ENCODE measurements around the gene OR2A5. TPM values are rescaled to one million over a fixed set of nuclear protein-coding genes. Genes with fewer than 3 reads are reported as not detected.

The OR2A5 gene
- total and polyA plus RNA-seq, 2 of the 8 experiments (the other 6 are each of a cell fraction or from before 2014, with no cell fraction given), result not detected

DNA sequence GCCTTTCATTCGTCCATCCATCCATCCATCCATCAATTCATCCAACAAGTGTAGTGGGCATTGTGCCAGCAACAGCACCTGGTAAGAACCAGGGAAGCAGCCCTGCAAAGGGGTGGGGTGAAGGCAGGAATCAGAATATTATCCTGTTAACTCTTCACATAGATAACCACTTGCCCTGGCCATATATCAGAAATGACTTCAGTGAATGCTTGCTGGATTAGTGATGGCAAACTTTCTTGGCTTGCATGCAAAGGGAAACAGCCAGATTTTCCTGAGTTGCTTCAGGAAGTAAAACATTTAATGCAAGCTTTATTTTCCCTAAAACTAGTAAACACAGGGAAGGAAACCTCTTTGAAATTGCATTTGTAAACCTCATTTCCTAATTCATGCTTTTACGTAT, 743 bp downstream of the OR2A5 start:
- Histone ChIP-seq H3K23ac (ENCODE audit: insufficient read length) (no peak overlapping the region), H2BK5ac (ENCODE audit: low read depth, low read length) (no peak overlapping the region), H3K56ac (replicated peaks; ENCODE audit: insufficient read length, low read depth, low read length) (no peak overlapping the region), H3K4me3 (ENCODE audit: extremely low read depth in 1 of 4, insufficient read depth in 2 of 4, low read depth in 3 of 4, low read length in 4 of 4) (no peak overlapping the region), H3K27ac (ENCODE audit: low read depth, low read length) (no peak overlapping the region), H3K9ac (replicated peaks in 1 of 4; ENCODE audit: extremely low read depth in 1 of 4, low read depth in 3 of 4, low read length in 3 of 4) (no peak overlapping the region), H4K5ac (ENCODE audit: insufficient read length, low read depth, low read length) (no peak overlapping the region), H4K20me1 (replicated peaks in 1 of 2; ENCODE audit: control insufficient read depth in 1 of 2, insufficient read depth in 2 of 2, low read length in 2 of 2) (no peaks in the 10 kb centered on the region), H3K23me2 (ENCODE audit: low read depth, low read length) (no peaks in the 10 kb centered on the region; the same call in 1 of the 2 replicates), H4K91ac (replicated peaks; ENCODE audit: insufficient read length, low read length) (no peak overlapping the region), H2BK120ac (replicated peaks; ENCODE audit: low read depth, low read length) (no peak overlapping the region), H3K4me2 (ENCODE audit: insufficient read depth in 1 of 2, low read depth in 2 of 2, low read length in 2 of 2) (no peak overlapping the region), H2BK20ac (ENCODE audit: low read length) (no peak overlapping the region), H3K79me2 (ENCODE audit: control insufficient read depth in 1 of 2, insufficient read depth in 2 of 2, low read length in 2 of 2) (no peaks in the 10 kb centered on the region), H3K4ac (replicated peaks; ENCODE audit: insufficient read length, low read depth, low read length) (no peak overlapping the region), H3K4me1 (replicated peaks in 1 of 4; ENCODE audit: control insufficient read depth in 3 of 4, insufficient read depth in 4 of 4, low read length in 3 of 4) (no peaks in the 10 kb centered on the region), H3K14ac (ENCODE audit: insufficient read length) (no peak overlapping the region), H3K79me1 (ENCODE audit: low read depth, low read length) (no peaks in the 10 kb centered on the region), H2AK5ac (ENCODE audit: low read depth, low read length) (no peak overlapping the region), H3K9me3 (ENCODE audit: insufficient read depth in 2 of 2, low read depth in 1 of 2, low read length in 1 of 2) (no peaks in the 10 kb centered on the region), H3K18ac (ENCODE audit: extremely low read depth, low read length) (no peak overlapping the region), H2BK12ac (ENCODE audit: low read depth, low read length) (no peak overlapping the region), H2AFZ (ENCODE audit: low read length) (no peak overlapping the region), H4K8ac (ENCODE audit: extremely low read depth, insufficient read depth, low read length) (no peak overlapping the region), H3K27me3 (replicated peaks in 1 of 4; ENCODE audit: control insufficient read depth in 3 of 4, extremely low read depth in 1 of 4, insufficient read depth in 3 of 4, low read length in 3 of 4) (no peaks in the 10 kb centered on the region), H2BK15ac (ENCODE audit: low read length) (no peak overlapping the region), H3K36me3 (ENCODE audit: control insufficient read depth in 2 of 4, insufficient read depth in 4 of 4, low read length in 3 of 4) (no peaks in the 10 kb centered on the region)
- CTCF ChIA-PET (ENCODE audit: partially characterized antibody), result interaction anchor here (1.1 to 1.2 kb wide), 2 partner anchors 12 to 14 kb away, joined by 3 to 4 read pairs; no protein-coding TSS in a partner anchor
- FAIRE-seq (no peak), DNase-seq (ENCODE audit: low read depth in 1 of 2, low spot score in 2 of 2) (no peak)
- POLR2A ChIA-PET (ENCODE audit: partially characterized antibody), result no interaction called here
- WGBS, 2 experiments (ENCODE audit: extremely low coverage in 1 of 2, insufficient coverage in 1 of 2, insufficient read length in 1 of 2, insufficient replicate concordance in 2 of 2, low coverage in 1 of 2, low lambda C conversion rate in 2 of 2, missing lambda C conversion rate in 1 of 2), result 76% methylated on average over 2 of the region's 2 CpGs; no CpG with 5 or more reads in 1 of the 2 experiments
- no peak for TF ChIP-seq YY1 (IDR thresholded peaks at IDR 0.05; ENCODE audit: low read depth, low read length)
- TF ChIP-seq, protein P1, sequence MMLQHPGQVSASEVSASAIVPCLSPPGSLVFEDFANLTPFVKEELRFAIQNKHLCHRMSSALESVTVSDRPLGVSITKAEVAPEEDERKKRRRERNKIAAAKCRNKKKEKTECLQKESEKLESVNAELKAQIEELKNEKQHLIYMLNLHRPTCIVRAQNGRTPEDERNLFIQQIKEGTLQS (IDR thresholded peaks at IDR 0.05; ENCODE audit: insufficient read depth, low read depth, low read length), result no peak

Data from H1 (cell line).